Activated CD4-positive, alpha-beta T cell treated with anti-CD3 and anti-CD28 coated beads for 24 hours (primary cell): ENCODE data around the gene NRXN3.

Experiments used
- DNase-seq, 2 donors: peaks; one replicate each; pipeline ENCODE4 v3.0.0-alpha.2; 2020; ENCODE audit warnings: low read depth in 2 of 2

The NRXN3 gene

DNA sequence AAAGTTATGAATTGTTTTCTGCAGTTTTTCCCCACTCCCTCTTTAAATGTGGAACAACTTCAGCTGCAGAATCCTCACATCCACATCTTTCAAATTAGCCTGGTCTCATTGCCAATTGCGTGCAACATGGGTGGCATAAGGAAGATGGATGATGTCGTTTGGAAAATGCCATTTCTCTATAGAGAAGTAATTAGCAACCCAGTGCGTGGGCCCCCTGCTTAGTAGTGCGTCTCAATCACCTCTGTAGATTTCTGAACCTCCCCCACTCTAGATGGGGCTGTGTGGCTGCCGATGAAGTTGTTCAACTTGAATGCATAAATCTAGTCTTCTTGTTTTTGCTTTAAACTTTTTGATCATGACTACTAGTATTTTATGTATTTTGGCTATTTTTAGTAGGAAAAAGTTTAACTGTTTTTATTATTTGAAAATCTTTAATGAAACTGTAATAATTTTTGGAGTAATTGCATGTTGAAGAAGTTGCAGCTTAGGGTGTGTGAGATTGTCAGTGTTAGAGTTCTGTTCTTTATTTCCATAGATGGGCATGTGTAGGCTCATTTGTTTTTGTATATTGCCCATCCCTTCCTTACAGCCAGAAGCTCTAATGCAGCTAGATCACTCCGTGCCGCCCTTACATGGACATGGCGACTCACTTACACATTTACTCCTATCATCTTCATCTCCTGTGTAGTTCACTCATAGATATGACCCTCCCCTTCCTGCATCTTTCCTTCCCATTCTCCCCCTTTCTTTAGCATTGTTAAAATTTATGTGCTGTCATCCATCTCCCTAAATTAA lies 1683.0 kb downstream of the NRXN3 start:
- DNase-seq: no peak

DNA sequence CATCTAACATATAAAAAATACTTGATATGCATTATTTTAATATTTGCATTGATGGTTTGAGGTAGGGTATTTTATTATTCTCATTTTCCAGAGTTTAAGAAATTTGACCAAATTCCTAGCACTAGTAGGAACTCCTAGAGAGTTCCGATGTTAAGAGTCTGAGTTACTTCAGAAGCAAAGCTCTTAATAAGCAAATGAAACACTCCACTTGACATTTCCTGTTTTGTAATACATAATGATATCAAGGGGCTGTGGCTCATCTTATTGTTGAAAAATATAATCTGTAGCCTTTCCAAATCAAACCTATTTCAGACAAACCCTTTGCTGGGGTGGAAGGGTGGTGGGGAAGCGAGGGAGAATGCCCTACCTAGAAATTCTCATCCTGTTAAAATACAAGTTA lies 1685.6 kb downstream of the NRXN3 start:
- no peak for DNase-seq

DNA sequence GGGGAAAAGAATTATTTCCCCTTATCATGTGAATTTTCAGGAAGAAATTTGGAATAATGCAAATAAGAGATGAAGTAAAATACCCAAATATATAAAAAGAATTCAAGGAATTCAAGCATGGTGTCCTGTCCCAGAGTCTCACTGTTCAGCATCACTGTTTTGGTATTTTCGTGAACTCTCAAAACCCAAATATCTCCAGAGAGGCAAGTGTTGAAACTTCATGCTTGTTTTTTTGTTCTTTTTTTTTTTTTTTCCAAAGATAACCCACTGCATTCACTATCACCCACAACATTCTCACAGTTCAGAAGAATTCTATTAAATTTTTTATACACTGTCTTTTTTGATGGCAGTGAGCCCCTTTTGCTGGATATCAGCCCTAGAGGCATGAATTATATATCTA lies 1686.2 kb downstream of the NRXN3 start:
- DNase-seq: no peak

DNA sequence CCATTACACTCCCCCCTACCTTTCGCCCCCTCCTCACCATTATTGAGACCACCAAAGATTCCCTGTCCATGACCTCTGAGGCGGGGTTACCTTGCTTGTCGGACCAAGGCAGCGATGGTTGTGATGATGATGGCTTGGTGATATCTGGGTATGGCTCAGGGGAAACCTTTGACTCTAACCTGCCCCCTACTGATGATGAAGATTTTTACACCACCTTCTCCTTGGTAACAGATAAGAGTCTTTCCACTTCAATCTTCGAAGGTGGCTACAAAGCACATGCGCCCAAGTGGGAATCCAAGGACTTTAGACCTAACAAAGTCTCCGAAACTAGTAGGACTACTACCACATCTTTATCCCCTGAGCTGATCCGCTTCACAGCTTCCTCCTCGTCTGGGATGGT lies 1690.9 kb downstream of the NRXN3 start:
- DNase-seq: no peak

DNA sequence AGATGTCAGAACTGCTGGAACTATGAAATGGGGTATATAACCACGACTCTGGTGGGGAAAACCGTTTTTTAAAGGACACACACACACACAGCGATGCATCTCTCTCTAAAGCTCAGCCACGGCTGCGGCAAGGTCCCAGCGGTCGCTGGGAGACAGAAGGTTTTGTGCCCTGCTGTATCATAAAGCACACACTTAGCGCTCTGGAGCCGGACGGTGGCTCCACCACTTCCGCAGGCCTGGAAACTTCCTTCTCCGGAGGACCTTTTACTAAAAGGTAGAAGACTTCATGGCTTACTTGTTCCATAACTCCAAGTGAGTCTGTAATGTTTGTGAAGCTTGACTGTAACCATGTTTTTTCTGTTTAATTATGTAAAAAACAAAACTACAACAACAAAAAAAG lies 1691.9 kb downstream of the NRXN3 start:
- DNase-seq: no peak

DNA sequence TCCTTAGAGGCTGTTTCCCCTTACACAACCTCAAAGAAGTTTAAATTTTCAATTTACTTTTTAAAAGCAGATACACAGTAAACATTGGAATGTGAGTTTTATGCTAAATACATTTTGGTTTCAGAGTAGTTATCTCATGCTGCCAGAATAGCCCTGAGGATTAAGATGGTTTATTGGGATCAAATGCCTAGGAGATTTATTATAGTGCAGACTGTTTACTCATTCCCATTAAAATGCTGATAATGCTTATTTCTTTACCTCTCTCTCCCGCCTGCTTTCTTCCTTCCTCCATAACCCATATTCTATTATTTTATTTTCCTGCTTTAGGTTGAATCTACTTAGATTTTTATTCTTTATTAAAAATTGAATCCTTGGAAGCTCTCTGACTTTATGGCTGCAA lies 1701.0 kb downstream of the NRXN3 start:
- no peak for DNase-seq

DNA sequence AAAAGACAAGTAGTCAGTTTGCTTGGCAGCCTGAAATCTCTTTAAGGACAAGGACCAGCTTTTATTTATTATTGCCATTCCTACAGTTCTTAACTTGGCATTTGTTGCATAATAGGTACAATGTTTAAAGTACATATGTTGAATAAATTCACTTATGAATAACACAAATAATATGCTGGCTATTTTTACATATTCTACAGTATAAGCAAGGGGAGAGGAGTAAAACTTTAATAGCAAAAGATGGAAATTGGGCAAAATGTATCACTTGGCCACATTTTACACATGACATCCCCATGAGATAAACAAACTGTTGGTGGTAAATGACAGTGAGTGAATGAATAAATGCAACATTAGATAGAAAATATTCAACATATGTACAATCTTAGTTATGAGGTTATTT lies 1708.1 kb downstream of the NRXN3 start:
- DNase-seq: no peak

DNA sequence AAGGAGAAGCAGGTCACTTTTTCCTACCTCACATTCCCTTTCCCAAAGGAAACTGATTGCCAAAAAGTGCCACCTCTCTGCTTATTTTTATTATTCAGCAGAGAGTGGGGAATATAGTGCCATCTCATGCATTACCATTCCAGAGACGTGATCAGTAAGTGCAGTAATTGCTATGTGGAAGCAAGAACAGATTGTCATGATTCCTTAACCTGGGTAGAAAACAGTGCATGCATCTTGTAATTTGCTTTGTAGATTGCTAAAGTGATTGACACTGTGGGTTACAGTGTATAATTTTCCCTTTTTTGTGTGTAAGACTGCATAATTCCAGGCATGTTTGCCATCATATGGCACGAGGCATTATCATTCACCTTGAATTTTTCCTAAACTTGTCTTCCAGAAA lies 1708.6 kb downstream of the NRXN3 start:
- DNase-seq: no peak

DNA sequence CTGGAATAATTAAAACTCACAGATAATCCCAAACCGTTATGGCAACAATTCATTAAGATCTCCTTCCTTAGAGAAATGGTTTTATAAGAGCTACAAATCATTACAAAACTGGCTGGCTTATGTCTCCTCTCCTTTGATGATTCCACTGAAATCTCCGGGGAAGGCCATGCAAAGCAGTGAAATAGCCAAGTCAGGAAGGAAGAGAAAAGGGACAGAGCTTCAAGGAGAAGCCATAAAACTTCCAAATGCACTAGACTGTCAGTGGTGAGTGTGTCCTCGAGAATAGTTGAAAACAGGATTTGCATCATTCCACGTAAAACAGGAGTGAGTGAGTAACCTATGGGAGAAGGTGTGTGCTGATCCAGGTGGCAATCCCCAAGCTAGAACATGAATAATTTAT lies 1711.1 kb downstream of the NRXN3 start:
- no peak for DNase-seq

DNA sequence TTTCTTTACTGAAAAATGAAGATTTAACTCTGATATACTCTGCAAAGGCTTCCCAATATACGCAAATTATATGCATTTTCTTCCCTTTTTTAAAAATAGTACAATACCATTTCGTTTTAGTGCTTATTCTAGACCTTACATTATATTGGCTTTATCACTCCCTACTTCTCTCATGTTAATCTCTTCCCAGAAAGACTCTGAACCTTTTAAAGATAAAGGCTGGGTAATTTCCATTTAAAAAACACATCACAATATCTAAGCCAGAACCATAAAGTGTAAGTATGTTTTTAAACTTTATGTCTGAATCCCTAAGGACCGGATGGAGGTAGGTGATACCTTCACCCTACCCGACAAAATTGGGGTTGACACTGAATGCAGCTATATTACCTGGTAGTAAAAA lies 1720.4 kb downstream of the NRXN3 start:
- DNase-seq: no peak

DNA sequence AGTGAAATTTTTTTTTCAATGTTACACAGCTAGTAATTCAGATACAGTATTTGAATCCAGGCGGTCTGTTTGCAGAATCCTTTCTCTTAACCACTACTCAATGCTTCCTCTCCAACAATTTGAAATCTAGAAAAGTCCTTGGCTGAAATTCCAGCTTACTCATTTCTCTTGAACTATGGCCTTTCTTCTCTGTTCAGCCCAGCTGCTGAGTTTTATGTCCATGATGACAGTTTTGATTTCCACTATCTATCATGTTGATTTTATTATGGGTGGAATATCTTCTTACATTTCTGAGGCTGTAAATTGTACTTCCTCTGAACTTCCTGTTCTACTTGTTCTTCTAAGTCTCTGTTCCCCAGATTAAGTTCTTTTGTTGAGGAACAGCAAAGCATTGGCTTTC lies 1725.8 kb downstream of the NRXN3 start:
- no peak for DNase-seq

DNA sequence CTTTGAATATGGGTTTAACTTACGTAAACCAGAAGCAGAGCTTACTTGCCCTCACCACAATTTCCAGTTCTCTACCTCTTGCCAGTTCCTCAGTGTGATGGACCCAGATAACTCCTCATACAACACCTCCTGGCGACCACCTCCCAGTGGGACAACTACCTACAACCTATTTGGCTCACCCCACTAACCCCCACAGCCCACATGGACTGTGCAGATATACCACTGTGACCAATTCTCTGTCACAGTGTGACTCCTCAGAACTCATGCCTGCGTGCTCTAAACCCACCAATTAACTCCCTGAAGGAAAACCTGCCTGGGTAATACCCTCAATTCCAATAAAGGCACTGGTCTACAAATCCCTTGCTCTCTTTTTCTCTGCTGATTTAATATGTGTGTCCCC lies 1729.4 kb downstream of the NRXN3 start:
- no peak for DNase-seq

DNA sequence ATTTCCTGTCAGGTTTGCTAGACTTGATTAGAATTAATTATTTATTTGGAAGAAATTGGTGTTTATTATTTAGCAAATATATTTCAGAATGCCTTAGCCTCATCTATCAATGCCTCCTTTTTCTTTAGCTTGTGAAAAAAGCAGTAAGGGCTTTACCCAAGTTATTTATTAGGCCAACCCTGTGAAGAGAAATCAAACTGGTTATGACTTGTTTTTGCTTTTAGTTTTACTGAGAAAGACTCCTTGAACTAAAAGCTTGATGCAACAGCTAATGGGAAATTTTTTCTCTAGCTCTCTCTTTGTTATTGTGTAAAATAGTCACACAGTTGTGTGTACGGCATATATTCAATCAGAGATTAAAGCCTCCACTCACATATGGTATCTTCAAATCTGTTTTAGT lies 1734.3 kb downstream of the NRXN3 start:
- DNase-seq: no peak

DNA sequence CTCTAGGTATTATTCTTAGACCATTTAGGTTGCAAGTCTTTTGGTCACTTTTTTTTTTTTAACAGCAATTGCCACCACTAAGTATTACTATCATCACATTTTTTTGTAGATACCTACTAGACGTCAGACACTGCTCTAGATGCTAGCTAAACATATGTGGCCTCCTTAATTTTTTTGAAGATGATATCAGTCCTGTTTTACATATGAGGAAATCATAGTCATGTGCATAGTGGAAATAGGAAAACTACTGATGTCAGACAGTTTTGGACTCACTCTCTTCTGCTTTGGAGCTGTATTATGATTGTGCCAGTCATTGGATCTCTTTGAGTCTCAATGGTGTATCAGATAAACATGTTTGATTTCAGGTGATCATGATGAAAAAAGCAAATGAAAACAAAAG lies 1736.8 kb downstream of the NRXN3 start:
- DNase-seq: no peak

DNA sequence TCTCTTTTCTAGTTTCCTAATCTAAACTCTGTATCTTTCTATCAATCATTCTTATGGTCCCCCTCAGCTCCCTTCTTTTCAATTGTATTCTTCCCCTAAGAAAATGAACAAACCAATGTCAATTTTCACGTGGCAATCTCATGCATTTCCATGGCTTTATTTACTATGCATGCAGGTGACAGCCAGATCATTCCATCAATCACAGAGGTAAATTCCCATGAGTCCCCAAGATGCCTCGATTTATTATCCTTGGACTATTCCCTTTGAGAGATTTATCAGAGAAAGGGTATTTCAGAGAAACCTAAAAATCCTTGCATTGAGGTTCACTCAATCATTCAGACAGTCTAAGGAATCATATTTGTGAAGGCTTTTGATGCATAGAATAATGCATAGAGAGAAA lies 1739.9 kb downstream of the NRXN3 start:
- DNase-seq: no peak

DNA sequence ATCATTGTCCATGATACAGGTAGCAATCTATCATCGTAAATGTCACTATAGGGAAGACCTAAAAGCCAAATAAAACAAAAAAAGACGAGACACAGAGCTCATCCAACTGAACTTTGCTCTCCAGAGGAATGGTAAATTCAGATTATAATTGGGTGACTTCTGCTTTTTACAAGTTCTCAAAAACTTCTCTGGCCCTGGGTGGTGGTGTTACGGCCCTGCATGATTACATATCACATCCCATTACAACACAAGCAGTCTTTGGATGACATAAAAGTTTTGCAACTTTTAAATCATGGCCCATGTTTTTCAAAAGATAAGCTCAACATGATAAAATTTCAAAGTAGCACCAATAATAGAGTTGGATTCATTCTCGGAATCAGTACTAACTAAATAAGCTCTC lies 1741.6 kb downstream of the NRXN3 start:
- no peak for DNase-seq

DNA sequence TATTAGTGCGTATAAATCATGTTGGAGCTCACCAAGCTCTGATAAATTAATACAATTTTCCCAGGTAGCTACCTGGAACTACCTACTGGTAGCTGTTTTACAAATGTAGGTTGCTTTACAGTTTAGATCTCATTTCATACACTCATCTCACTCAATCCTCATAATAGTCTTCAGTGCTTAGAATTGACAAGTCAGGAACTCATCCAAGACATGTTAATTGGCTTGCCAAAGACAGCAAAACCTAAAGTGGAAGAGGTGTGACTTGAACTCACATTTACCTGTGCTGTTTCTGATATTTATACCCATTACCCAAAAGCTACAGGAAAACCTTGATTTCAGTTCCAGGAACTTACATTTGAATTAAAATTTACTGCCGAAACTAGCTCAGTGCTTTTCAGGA lies 1744.4 kb downstream of the NRXN3 start:
- DNase-seq: no peak

DNA sequence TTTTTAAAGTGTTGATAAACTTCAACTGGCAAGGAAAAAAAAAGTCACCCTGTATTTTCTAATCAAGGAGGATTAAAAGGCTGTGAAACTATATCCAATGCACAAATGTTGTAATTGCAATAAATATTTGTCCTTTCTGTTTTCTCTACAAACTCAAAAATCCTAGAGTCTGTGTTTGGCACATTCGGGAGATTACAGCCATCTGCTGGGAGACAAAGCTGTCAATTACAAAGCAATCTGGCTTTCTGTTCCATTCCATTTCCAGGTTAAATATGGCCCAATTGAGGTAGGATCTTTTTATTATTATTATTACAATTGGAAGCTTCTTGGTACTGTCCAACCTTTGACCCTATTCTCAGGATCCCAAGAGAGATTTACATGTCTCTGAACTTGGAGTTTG lies 1745.2 kb downstream of the NRXN3 start:
- DNase-seq: no peak

DNA sequence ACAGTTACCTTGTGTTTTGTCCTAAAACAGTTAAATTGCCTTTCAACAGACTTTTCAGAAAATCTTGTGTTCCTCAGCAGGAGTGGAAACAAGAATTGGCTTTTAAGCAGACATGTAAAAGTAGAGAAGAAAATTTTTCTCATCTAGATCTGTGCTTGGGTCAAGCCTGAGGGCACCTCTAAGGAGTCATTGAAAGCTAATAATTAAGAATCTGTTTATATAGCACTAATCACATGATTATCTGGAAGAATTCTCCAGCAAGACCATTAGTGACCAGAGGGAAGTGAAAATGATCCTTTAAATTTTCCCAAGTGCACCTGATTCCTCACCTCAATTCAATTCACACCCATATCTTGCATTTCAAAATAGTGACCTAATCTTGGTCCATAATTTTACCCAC lies 1746.1 kb downstream of the NRXN3 start:
- DNase-seq: no peak

DNA sequence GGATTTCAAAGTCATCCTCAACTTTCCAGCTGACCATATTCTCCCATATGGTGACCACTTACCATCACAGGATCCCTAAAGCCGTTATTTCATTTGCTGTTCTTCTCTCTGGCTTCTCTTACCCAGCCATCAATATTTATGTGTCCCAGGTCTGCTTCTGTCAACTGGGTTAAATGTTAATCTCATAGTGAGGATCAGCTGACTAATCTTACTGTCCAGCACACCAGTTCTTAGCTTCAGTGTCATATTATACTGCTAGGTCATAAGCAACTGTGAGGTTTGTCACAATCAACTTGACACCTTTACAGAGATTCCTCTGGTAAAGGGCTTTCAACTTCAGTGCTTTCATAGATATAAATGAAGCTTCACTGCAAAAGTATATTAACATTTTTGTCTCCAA lies 1746.7 kb downstream of the NRXN3 start:
- no peak for DNase-seq
